Measurements from ENCODE around the gene AGBL1. TPM values are rescaled to one million over a fixed set of nuclear protein-coding genes. Genes with fewer than 3 reads are reported as not detected.

AGBL1 gene
- total and polyA plus RNA-seq, 11 donors: under 0.01 to 0.08 (median 0.02) TPM; not detected in 8

DNA sequence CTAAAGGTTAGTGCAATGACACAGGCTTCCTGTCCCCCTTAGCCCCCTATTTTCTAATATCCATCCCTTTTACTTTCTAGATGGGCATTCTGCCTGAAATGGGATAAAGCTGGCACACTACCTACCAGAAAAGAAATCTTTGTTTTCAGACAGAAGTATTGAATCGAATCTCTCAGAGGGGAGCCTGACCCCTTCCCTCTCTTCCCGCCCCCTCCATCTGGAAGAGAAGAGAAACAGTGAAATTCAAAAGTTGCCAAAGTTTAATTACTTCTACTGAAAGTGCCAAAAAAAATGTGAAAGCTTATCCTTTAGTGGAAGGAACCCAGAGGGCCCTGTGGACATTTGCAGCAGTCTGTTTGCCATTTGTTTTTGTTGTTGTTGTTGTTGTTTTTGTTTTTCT, 523.8 kb downstream of the AGBL1 start:
- ATAC-seq (no peak), DNase-seq (no peak)
- TF ChIP-seq, protein P1, sequence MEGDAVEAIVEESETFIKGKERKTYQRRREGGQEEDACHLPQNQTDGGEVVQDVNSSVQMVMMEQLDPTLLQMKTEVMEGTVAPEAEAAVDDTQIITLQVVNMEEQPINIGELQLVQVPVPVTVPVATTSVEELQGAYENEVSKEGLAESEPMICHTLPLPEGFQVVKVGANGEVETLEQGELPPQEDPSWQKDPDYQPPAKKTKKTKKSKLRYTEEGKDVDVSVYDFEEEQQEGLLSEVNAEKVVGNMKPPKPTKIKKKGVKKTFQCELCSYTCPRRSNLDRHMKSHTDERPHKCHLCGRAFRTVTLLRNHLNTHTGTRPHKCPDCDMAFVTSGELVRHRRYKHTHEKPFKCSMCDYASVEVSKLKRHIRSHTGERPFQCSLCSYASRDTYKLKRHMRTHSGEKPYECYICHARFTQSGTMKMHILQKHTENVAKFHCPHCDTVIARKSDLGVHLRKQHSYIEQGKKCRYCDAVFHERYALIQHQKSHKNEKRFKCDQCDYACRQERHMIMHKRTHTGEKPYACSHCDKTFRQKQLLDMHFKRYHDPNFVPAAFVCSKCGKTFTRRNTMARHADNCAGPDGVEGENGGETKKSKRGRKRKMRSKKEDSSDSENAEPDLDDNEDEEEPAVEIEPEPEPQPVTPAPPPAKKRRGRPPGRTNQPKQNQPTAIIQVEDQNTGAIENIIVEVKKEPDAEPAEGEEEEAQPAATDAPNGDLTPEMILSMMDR (IDR thresholded peaks at IDR 0.05): no peak
- TF ChIP-seq POLR2A (IDR thresholded peaks at IDR 0.05): no peak
- no peaks in the 10 kb centered on the region for H3K4me1 ChIP-seq
- no peaks in the 10 kb centered on the region for H3K9me3 ChIP-seq
- intact Hi-C loops (cut with DNase I): no loop called here
- no peak overlapping the region for H3K27ac ChIP-seq
- peaks cover 0 to 3% (median 0%) of the 10 kb centered on the region in 9 donors for H3K27me3 ChIP-seq
- 68 to 74% (median 70%) methylated on average over 2 of the region's 2 CpGs for WGBS, 4 donors
- H3K4me3 ChIP-seq: no peak overlapping the region
- no peaks in the 10 kb centered on the region for H3K36me3 ChIP-seq

DNA sequence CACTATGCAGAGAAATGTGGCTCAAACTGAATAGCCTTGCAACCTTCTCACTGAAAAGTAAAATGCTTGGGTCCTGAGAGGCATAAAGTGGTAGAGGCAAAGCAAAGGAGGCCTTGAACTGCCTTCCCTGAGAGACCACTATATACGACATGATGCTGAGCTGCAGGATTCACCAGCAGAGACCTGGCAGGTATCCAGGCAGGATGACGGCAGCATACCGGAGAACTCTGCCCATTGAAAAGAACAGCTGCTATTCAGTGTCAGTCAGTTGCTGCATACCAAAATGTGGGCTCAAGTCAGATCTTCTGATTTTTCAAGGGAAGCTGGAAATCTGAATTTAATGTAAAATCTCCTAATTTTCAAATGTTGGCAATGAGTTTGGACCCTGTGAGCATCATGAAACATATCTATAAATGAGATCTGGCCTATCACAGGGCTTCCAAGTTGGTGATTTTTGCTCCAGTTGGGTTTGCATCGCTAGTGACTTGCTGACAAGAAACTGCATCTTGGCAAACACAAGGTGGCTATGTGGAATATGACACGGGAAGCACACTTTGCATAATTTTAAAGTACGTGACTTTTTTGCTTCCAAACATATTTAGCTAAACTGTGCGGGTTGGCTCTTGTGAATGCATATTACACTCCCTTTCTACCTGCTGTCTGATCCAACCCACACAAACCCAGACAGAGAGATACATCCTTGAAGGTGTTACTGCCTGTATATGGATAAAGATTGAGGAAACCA, 529.0 kb downstream of the AGBL1 start:
- ATAC-seq (no peak), DNase-seq (peak in 1 of 5 donors; percentile 54)
- TF ChIP-seq, protein P1 (IDR thresholded peaks at IDR 0.05): no peak
- no peak for TF ChIP-seq POLR2A (IDR thresholded peaks at IDR 0.05)
- no peaks in the 10 kb centered on the region for H3K9me3 ChIP-seq
- no peak overlapping the region for H3K4me3 ChIP-seq
- H3K27ac ChIP-seq: no peak overlapping the region
- intact Hi-C loops (cut with DNase I): no loop called here
- WGBS, 4 donors: 51 to 54% (median 53%) methylated on average over 7 of the region's 7 CpGs
- no peaks in the 10 kb centered on the region for H3K4me1 ChIP-seq
- no peaks in the 10 kb centered on the region for H3K36me3 ChIP-seq
- peaks cover 0 to 3% (median 0%) of the 10 kb centered on the region in 9 donors for H3K27me3 ChIP-seq

DNA sequence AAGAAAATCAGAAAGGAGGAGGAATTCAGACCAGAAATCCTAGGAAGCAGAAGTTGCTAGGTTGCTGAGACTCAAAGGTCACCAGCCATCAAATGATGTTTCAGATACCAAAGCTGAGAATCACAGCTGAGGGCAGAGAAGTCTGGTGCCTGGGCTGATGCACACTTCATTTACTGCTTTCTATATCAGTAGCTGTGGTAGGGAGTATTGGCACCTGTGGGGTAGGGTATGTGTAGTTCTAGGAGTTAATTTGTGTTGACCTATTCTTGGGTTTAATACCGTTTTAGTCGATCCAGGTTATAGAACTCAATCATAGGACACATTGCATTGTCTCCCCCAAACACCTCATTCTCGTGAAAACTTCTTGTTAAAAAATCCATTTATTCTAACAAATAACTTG, 529.6 kb downstream of the AGBL1 start:
- no peaks in the 10 kb centered on the region for H3K4me1 ChIP-seq
- H3K27me3 ChIP-seq: peaks cover 0 to 3% (median 0%) of the 10 kb centered on the region in 9 donors
- no peak overlapping the region for H3K4me3 ChIP-seq
- WGBS, 4 donors: 90 to 96% (median 92%) methylated on average over 3 of the region's 3 CpGs
- peaks cover 0 to 2% (median 0%) of the 10 kb centered on the region in 12 donors for H3K9me3 ChIP-seq
- H3K36me3 ChIP-seq: no peaks in the 10 kb centered on the region
- intact Hi-C loops (cut with DNase I): no loop called here
- ATAC-seq: no peak
- no peak for DNase-seq
- TF ChIP-seq, protein P1 (IDR thresholded peaks at IDR 0.05): no peak
- no peak for TF ChIP-seq POLR2A (IDR thresholded peaks at IDR 0.05)
- H3K27ac ChIP-seq: no peak overlapping the region

DNA sequence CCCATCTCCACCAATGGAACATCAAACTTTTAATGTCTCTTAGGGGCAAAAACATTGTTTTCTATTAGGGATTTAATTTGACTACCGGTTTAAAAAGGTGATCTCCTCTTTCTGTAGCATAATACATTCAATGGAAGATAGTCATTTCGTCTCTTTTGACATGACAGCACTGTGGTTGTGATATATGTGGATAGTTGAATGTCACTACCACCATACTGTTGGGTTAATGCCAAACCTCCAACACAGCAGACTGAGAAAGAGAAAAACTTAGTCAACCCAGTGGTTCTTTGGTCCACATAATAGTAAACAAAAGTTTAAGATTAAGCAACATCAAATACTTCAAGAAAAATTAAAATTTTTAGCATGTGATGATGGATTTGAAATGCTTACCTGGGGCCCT, 530.4 kb downstream of the AGBL1 start:
- TF ChIP-seq, protein P1 (IDR thresholded peaks at IDR 0.05): no peak
- TF ChIP-seq POLR2A (IDR thresholded peaks at IDR 0.05): no peak
- Histone ChIP-seq H3K4me1 (no peaks in the 10 kb centered on the region), H3K27me3 (peaks cover 0 to 3% (median 0%) of the 10 kb centered on the region in 9 donors), H3K27ac (no peak overlapping the region), H3K4me3 (no peak overlapping the region), H3K9me3 (peaks cover 0 to 3% (median 0%) of the 10 kb centered on the region in 12 donors), H3K36me3 (no peaks in the 10 kb centered on the region)
- 72 to 85% (median 77%) methylated on average over 2 of the region's 2 CpGs for WGBS, 4 donors
- DNase-seq: no peak
- no peak for ATAC-seq
- intact Hi-C loops (cut with DNase I): no loop called here

Measured in heart left ventricle (tissue), 16 donors.